HepG2 (cell line): ENCODE measurements around the gene CAND1. TPM values are rescaled to one million over a fixed set of nuclear protein-coding genes. Genes with fewer than 3 reads are reported as not detected.
A peak's percentile ranks its signal among the peaks of the same experiment; 100 is the strongest.

Experiments used
- ATAC-seq: fragments of 200-7000 bp; cut with Tn5 transposase; 3 replicates; pipeline ENCODE4 v1.9.1; 2020; ENCODE audit warnings: mild to moderate bottlenecking, moderate library complexity
- BruUV-seq: library from RNA; stranded (reverse); fragments of 400-500 nt; replicated peaks from 2 replicates; lab custom pipeline; 2021; lab: Mats Ljungman, UMichigan
- CTCF ChIA-PET: fragments of 300-600 bp; formaldehyde crosslinking; extraction: SDS; loops from one replicate; lab custom pipeline; 2021; ENCODE audit warnings: low total read pairs, inconsistent platforms, low intra/inter-chr PET ratio; lab: Yijun Ruan, JAX
- POLR2A ChIA-PET: fragments of 350-600 bp; sonication (Branson Sonifier 250); formaldehyde crosslinking; loops from one replicate; lab custom pipeline; 2020; ENCODE audit warnings: antibody characterized with exemption, inconsistent platforms; lab: Yijun Ruan, JAX
- DNase-seq: peaks from one replicate; pipeline ENCODE4 v3.0.0-alpha.2; 2015; ENCODE audit warnings: low spot score
- FAIRE-seq: peaks from 3 replicates; lab custom pipeline; 2011; peaks lifted over from hg19 to GRCh38; lab: Jason Lieb, UNC
- H2AFZ ChIP-seq: one replicate; pipeline ENCODE4 v1.6.1; 2011; ENCODE audit warnings: low read length, inconsistent platforms
- H3K27ac ChIP-seq: fragments of 300-600 bp; 3 replicates; pipeline ENCODE4 v1.8.0; 2011; ENCODE audit warnings: mixed run types, mild to moderate bottlenecking, mixed read lengths, low read length, inconsistent platforms; ENCODE audit not compliant: insufficient read depth; ENCODE audit errors: extremely low read length
- H3K27me3 ChIP-seq, 2 experiments: fragments of 200-600 bp in 1 of 2; 2 replicates in 1 of 2; 3 replicates in 1 of 2; pipeline versions ENCODE4 v1.6.0 to v1.8.0; 2011; ENCODE audit warnings: low read length in 2 of 2, mild to moderate bottlenecking in 2 of 2, moderate library complexity in 2 of 2, inconsistent platforms in 1 of 2; ENCODE audit not compliant: insufficient read depth in 2 of 2, control insufficient read depth in 1 of 2
- H3K36me3 ChIP-seq, 2 experiments: fragments of 200-600 bp in 1 of 2; replicated peaks in 1 of 2; 2 replicates in 1 of 2; 3 replicates in 1 of 2; pipeline versions ENCODE4 v1.5.1 to v1.8.0; 2011; ENCODE audit warnings: low read length in 2 of 2, inconsistent platforms in 1 of 2; ENCODE audit not compliant: insufficient read depth in 2 of 2, control insufficient read depth in 1 of 2
- H3K4me1 ChIP-seq: 2 replicates; pipeline ENCODE4 v1.5.1; 2012; ENCODE audit warnings: low read length, inconsistent platforms; ENCODE audit not compliant: insufficient read depth
- H3K4me2 ChIP-seq: 2 replicates; pipeline ENCODE4 v1.6.0; 2011; ENCODE audit warnings: low read depth, low read length, inconsistent platforms
- H3K4me3 ChIP-seq, 3 experiments: fragments of 200-600 bp in 1 of 3; sonication (generic), shearing (Covaris generic) in 1 of 3; replicated peaks in 1 of 3; 2 replicates each; pipeline ENCODE4 v1.5.1; 2011 to 2016; ENCODE audit warnings: low read length in 3 of 3, inconsistent platforms in 2 of 3, low read depth in 2 of 3, mild to moderate bottlenecking in 2 of 3, control low read depth in 1 of 3, mixed read lengths in 1 of 3; ENCODE audit not compliant: insufficient read depth in 1 of 3
- H3K79me2 ChIP-seq: one replicate; pipeline ENCODE4 v1.6.1; 2011; ENCODE audit warnings: low read length, inconsistent platforms; ENCODE audit not compliant: insufficient read depth
- H3K9ac ChIP-seq: 2 replicates; pipeline ENCODE4 v1.6.0; 2011; ENCODE audit warnings: mild to moderate bottlenecking, low read depth, low read length, inconsistent platforms; ENCODE audit not compliant: insufficient read depth
- H3K9me3 ChIP-seq: 2 replicates; pipeline ENCODE4 v1.5.1; 2012; ENCODE audit warnings: mild to moderate bottlenecking, low read length
- H4K20me1 ChIP-seq: 2 replicates; pipeline ENCODE4 v1.6.0; 2011; ENCODE audit warnings: inconsistent platforms, mild to moderate bottlenecking, low read length, moderate library complexity; ENCODE audit not compliant: insufficient read depth
- CBX5 ChIP-seq: sonication (generic); formaldehyde crosslinking; IDR thresholded peaks from 2 replicates; pipeline ENCODE4 v1.4.0; 2020; ENCODE audit warnings: missing genetic modification reagents, borderline replicate concordance
- FOXC1 ChIP-seq: sonication (generic); formaldehyde crosslinking; IDR thresholded peaks from 2 replicates; pipeline ENCODE4 v1.8.0; 2022; ENCODE audit warnings: mild to moderate bottlenecking, missing genetic modification reagents, borderline replicate concordance
- JDP2 ChIP-seq: sonication (generic); formaldehyde crosslinking; IDR thresholded peaks from 2 replicates; pipeline ENCODE4 v1.8.1; 2022; ENCODE audit warnings: missing genetic modification reagents, borderline replicate concordance
- MAZ ChIP-seq, 2 experiments: sonication (generic) in 1 of 2; formaldehyde crosslinking in 1 of 2; IDR thresholded peaks; 2 replicates each; pipeline versions ENCODE4 v1.5.0 to v1.6.1; 2012 to 2020; ENCODE audit warnings: low read depth in 2 of 2, mild to moderate bottlenecking in 2 of 2, borderline replicate concordance in 1 of 2, improper control_type of control experiment in 1 of 2, low read length in 1 of 2, missing genetic modification reagents in 1 of 2, moderate library complexity in 1 of 2
- SAP130 ChIP-seq: IDR thresholded peaks from 2 replicates; pipeline ENCODE4 v1.6.1; 2016; ENCODE audit warnings: low read depth
- STAG1 ChIP-seq: sonication (generic); formaldehyde crosslinking; IDR thresholded peaks from 2 replicates; pipeline ENCODE4 v1.4.0; 2020; ENCODE audit warnings: missing genetic modification reagents
- ZBTB1 ChIP-seq: sonication (generic); formaldehyde crosslinking; IDR thresholded peaks from 2 replicates; pipeline ENCODE4 v1.4.0; 2020; ENCODE audit warnings: missing genetic modification reagents, borderline replicate concordance
- ZMYM2 ChIP-seq: sonication (generic); formaldehyde crosslinking; IDR thresholded peaks from 2 replicates; pipeline ENCODE4 v1.8.0; 2022; ENCODE audit warnings: mild to moderate bottlenecking, missing genetic modification reagents
- ZNF207 ChIP-seq: fragments of 450-650 bp; IDR thresholded peaks from 2 replicates; pipeline ENCODE4 v1.6.1; 2016; ENCODE audit warnings: antibody characterized with exemption, borderline replicate concordance
- ZNF260 ChIP-seq: sonication (generic); formaldehyde crosslinking; IDR thresholded peaks from 2 replicates; pipeline ENCODE4 v1.4.0; 2020; ENCODE audit warnings: missing genetic modification reagents, low read depth, mild to moderate bottlenecking, borderline replicate concordance
- ZNF30 ChIP-seq: sonication (generic); formaldehyde crosslinking; IDR thresholded peaks from 2 replicates; pipeline ENCODE4 v1.5.0; 2020; ENCODE audit warnings: mild to moderate bottlenecking, missing genetic modification reagents
- ZNF333 ChIP-seq: sonication (generic); formaldehyde crosslinking; IDR thresholded peaks from 2 replicates; pipeline ENCODE4 v1.4.0; 2020; ENCODE audit warnings: mild to moderate bottlenecking, missing genetic modification reagents, borderline replicate concordance
- ZNF501 ChIP-seq: sonication (generic); formaldehyde crosslinking; IDR thresholded peaks from 2 replicates; pipeline ENCODE4 v1.5.1; 2020; ENCODE audit warnings: mild to moderate bottlenecking, moderate library complexity, missing genetic modification reagents
- ZSCAN12 ChIP-seq: sonication (generic); formaldehyde crosslinking; IDR thresholded peaks from 2 replicates; pipeline ENCODE4 v1.9.0; 2021; ENCODE audit warnings: mild to moderate bottlenecking, missing genetic modification reagents
- WGBS: methylation state at CpG from one replicate; pipeline ENCODE4 v1.1.6; 2017; ENCODE audit warnings: low lambda C conversion rate; 5-methylcytosine and 5-hydroxymethylcytosine counted together
- in situ Hi-C: cut with HindIII; loops from 2 replicates; pipeline ENCODE4 v1.10.0; 2017; ENCODE audit warnings: low pct_unique_long_range_greater_than_20kb; ENCODE audit not compliant: extremely low pct_ligation_motif_present
- intact Hi-C: fragments of 100-400 bp; cut with micrococcal nuclease; formaldehyde crosslinking; loops from one replicate; pipeline ENCODE4 v1.10.0; 2022; ENCODE audit not compliant: unreplicated experiment
- polyA plus RNA-seq, 8 experiments: library from polyadenylated mRNA; depleted of rRNA in 3 of 8; stranded (reverse) in 7 of 8; unstranded in 1 of 8; fragments of >200 nt; fragmentation: Illumina TruSeq in 4 of 8; extraction: Trizol in 4 of 8; gene quantifications; 2 replicates each; pipeline versions ENCODE4 v1.2.1 to v1.2.3, GENCODE V29; 2011 to 2016; ENCODE audit warnings: low read depth in 4 of 8, missing spikeins in 1 of 8, mixed read lengths in 1 of 8; ENCODE audit not compliant: insufficient read depth in 1 of 8
- total RNA-seq, 5 experiments: library from RNA; depleted of rRNA; stranded (reverse); fragments of >200 nt; fragmentation: Illumina TruSeq; extraction: Trizol; gene quantifications; 2 replicates each; pipeline ENCODE4 v1.2.3, GENCODE V29; 2016; ENCODE audit warnings: low read depth in 1 of 5
- TF ChIP-seq, protein P1 (sequence below): sonication (generic); formaldehyde crosslinking; IDR thresholded peaks from 2 replicates; pipeline ENCODE4 v1.5.0; 2020; ENCODE audit warnings: mild to moderate bottlenecking, missing genetic modification reagents, moderate library complexity
- TF ChIP-seq, protein P2 (sequence below): sonication (generic); formaldehyde crosslinking; IDR thresholded peaks from 2 replicates; pipeline ENCODE4 v1.4.0; 2020; ENCODE audit warnings: mild to moderate bottlenecking, missing genetic modification reagents
- TF ChIP-seq, protein P3 (sequence below): sonication (generic); formaldehyde crosslinking; IDR thresholded peaks from 2 replicates; pipeline ENCODE4 v1.4.0; 2020; ENCODE audit warnings: missing genetic modification reagents; ENCODE audit errors: not compliant biosample characterization

The CAND1 gene
- total and polyA plus RNA-seq, 2 of the 13 experiments (the other 11 are each of a cell fraction or from before 2014, with no cell fraction given) = 56.2 to 138 TPM

DNA sequence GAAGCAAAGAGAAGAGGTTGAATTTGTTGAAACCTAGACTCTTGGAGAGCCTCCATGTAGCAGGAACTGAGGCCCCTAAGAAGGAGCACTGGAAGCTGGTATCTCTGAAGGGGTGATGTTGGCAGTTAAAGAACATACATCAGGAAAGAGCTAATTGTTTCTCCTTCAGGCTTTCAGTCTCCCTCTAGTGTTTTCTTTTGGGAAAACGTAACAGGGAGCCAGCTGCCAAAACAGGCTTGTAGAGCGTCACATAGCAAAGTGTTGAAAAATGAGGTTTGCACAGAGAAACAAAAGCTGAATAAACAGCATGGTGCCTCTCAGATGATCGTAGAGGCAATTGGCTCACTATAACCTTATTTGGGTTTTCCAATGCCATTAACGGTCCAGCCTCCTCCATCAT lies 46.9 kb upstream of the CAND1 start:
- no peak overlapping the region for H3K9ac ChIP-seq
- no peak overlapping the region for H3K27ac ChIP-seq
- no peaks in the 10 kb centered on the region for H3K4me1 ChIP-seq
- H3K4me3 ChIP-seq = no peak overlapping the region
- peak; percentile 55 for ATAC-seq
- H3K79me2 ChIP-seq = no peaks in the 10 kb centered on the region
- in situ Hi-C loops = no loop called here
- ChIA-PET POLR2A (no interaction called here), CTCF (no interaction called here)
- no TSS peak for BruUV-seq
- H2AFZ ChIP-seq = no peak overlapping the region
- TF ChIP-seq STAG1 (CRISPR knock-in tag) (peak; percentile 23; the same call in 1 of the 2 replicates), ZNF30 (no peak)
- TF ChIP-seq, protein P1, sequence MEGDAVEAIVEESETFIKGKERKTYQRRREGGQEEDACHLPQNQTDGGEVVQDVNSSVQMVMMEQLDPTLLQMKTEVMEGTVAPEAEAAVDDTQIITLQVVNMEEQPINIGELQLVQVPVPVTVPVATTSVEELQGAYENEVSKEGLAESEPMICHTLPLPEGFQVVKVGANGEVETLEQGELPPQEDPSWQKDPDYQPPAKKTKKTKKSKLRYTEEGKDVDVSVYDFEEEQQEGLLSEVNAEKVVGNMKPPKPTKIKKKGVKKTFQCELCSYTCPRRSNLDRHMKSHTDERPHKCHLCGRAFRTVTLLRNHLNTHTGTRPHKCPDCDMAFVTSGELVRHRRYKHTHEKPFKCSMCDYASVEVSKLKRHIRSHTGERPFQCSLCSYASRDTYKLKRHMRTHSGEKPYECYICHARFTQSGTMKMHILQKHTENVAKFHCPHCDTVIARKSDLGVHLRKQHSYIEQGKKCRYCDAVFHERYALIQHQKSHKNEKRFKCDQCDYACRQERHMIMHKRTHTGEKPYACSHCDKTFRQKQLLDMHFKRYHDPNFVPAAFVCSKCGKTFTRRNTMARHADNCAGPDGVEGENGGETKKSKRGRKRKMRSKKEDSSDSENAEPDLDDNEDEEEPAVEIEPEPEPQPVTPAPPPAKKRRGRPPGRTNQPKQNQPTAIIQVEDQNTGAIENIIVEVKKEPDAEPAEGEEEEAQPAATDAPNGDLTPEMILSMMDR (CRISPR knock-in tag) = peak; percentile 26
- TF ChIP-seq, all 625 proteins: peak for 2
- WGBS = 3% methylated on average over 4 of the region's 4 CpGs
- peaks cover 0 to 5% of the 10 kb centered on the region in 2 experiments; a peak in 1 of 5 replicates for H3K27me3 ChIP-seq
- H3K4me2 ChIP-seq = no peak overlapping the region
- no peaks in the 10 kb centered on the region for H4K20me1 ChIP-seq
- H3K9me3 ChIP-seq = no peaks in the 10 kb centered on the region
- H3K36me3 ChIP-seq = no peaks in the 10 kb centered on the region
- intact Hi-C loops = loop anchor here (1.0 kb wide), 1 partner anchor 197 kb away; no protein-coding TSS in a partner anchor
- no peak for DNase-seq
- no peak for FAIRE-seq

DNA sequence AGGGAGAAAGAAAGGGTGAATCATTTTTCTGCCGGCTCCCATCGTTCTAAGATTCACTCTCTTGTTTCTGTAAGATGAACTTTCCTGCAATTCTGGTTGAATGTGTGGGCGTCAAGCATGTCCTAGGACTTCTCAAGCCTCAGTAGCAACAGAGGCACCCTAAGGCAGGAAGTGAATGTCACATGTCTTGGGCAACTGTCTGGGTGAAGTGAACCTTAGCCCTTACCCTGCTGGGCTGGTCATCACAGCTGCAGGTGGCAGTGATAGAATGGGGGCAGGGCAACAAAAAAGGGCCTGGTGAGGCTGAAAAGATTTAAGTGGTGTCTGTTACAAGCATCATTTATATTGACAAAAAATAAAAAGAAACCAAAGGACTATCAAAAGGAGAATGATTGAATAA lies 45.9 kb upstream of the CAND1 start:
- BruUV-seq = no TSS peak
- ATAC-seq (no peak), FAIRE-seq (no peak), DNase-seq (no peak)
- intact Hi-C loops = no loop called here
- Histone ChIP-seq H3K36me3 (no peaks in the 10 kb centered on the region), H3K27me3 (no peaks in the 10 kb centered on the region), H4K20me1 (no peaks in the 10 kb centered on the region), H3K4me2 (no peak overlapping the region), H3K4me1 (no peaks in the 10 kb centered on the region), H3K9ac (no peak overlapping the region), H3K4me3 (no peak overlapping the region), H2AFZ (no peak overlapping the region), H3K9me3 (no peaks in the 10 kb centered on the region), H3K27ac (no peak overlapping the region), H3K79me2 (no peaks in the 10 kb centered on the region)
- POLR2A ChIA-PET = no interaction called here
- WGBS = 18% methylated on average over 3 of the region's 3 CpGs
- CTCF ChIA-PET = no interaction called here
- in situ Hi-C loops = no loop called here
- no peak for TF ChIP-seq ZMYM2
- no peak for TF ChIP-seq ZNF333 (CRISPR knock-in tag)
- TF ChIP-seq ZSCAN12 (CRISPR knock-in tag) = no peak
- no peak for TF ChIP-seq FOXC1
- TF ChIP-seq CBX5 = no peak
- TF ChIP-seq JDP2 (CRISPR knock-in tag) = no peak
- TF ChIP-seq, protein P2, sequence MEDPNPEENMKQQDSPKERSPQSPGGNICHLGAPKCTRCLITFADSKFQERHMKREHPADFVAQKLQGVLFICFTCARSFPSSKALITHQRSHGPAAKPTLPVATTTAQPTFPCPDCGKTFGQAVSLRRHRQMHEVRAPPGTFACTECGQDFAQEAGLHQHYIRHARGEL = no peak
- no peak for TF ChIP-seq ZBTB1 (CRISPR knock-in tag)
- TF ChIP-seq ZNF260 = no peak
- TF ChIP-seq ZNF501 (CRISPR knock-in tag) = no peak
- TF ChIP-seq MAZ (IDR thresholded peaks at IDR 0.05; ENCODE audit: borderline replicate concordance, low read depth, low read length) = no peak
- TF ChIP-seq MAZ (CRISPR knock-in tag; IDR thresholded peaks at IDR 0.05; ENCODE audit: low read depth) = no peak
- TF ChIP-seq SAP130 (CRISPR knock-in tag) = no peak
- no peak for TF ChIP-seq ZNF207
- TF ChIP-seq, protein P3, sequence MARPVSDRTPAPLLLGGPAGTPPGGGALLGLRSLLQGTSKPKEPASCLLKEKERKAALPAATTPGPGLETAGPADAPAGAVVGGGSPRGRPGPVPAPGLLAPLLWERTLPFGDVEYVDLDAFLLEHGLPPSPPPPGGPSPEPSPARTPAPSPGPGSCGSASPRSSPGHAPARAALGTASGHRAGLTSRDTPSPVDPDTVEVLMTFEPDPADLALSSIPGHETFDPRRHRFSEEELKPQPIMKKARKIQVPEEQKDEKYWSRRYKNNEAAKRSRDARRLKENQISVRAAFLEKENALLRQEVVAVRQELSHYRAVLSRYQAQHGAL (CRISPR knock-in tag) = no peak
